OCI-LY7 (cell line): ENCODE data around the gene MMP27.

Experiments used
- EZH2phosphoT487 ChIP-seq: fragments of 200-600 bp; sonication (generic); IDR thresholded peaks from 2 replicates; pipeline ENCODE4 v1.6.1; 2018; ENCODE audit warnings: low read depth, borderline replicate concordance, mild to moderate bottlenecking, mixed run types, antibody characterized with exemption, low read length, moderate library complexity, mixed read lengths
- TF ChIP-seq, protein P1 (sequence below): fragments of 200-600 bp; sonication (generic); conservative IDR thresholded peaks from 2 replicates; pipeline ENCODE4 v1.5.1; 2014; ENCODE audit warnings: mild to moderate bottlenecking, antibody characterized with exemption, low read length, moderate library complexity, mixed read lengths

DNA sequence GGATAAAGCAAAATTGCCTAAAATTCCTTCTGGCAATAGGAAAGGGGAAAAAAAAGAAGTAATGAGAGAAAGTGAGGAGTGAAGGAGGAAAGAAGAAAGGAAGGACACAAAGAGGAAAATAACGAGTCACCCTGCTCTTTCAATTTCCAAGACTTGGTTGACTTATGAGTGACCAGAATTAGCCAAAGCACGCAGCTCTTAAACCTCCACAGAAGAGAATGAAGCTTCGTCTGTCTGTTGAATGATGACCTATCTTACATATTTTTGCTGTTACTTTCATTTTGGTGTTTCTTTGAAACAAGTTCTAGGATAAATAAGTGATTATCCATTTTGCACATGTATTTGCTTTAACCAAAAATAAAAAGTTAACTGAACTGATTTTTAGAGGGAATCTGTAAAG is 728 bp downstream of the MMP27 start:
- TF ChIP-seq, protein P1, sequence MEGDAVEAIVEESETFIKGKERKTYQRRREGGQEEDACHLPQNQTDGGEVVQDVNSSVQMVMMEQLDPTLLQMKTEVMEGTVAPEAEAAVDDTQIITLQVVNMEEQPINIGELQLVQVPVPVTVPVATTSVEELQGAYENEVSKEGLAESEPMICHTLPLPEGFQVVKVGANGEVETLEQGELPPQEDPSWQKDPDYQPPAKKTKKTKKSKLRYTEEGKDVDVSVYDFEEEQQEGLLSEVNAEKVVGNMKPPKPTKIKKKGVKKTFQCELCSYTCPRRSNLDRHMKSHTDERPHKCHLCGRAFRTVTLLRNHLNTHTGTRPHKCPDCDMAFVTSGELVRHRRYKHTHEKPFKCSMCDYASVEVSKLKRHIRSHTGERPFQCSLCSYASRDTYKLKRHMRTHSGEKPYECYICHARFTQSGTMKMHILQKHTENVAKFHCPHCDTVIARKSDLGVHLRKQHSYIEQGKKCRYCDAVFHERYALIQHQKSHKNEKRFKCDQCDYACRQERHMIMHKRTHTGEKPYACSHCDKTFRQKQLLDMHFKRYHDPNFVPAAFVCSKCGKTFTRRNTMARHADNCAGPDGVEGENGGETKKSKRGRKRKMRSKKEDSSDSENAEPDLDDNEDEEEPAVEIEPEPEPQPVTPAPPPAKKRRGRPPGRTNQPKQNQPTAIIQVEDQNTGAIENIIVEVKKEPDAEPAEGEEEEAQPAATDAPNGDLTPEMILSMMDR, result no peak
- no peak for TF ChIP-seq EZH2phosphoT487
